Glutamatergic neuron (in vitro differentiated cells): ENCODE data around the gene COL4A1. TPM values are rescaled to one million over a fixed set of nuclear protein-coding genes. Genes with fewer than 3 reads are reported as not detected.

Experiments
- DNase-seq: peaks from one replicate; pipeline ENCODE4 v3.0.0; 2022
- H3K27ac Mint-ChIP-seq: one replicate; pipeline ENCODE4 v1.8.0; 2020; ENCODE audit warnings: mild to moderate bottlenecking, mixed read lengths, inconsistent platforms; ENCODE audit not compliant: unreplicated experiment
- H3K27me3 Mint-ChIP-seq: one replicate; pipeline ENCODE4 v1.8.0; 2020; ENCODE audit warnings: mild to moderate bottlenecking, moderate library complexity, mixed read lengths, inconsistent platforms; ENCODE audit not compliant: unreplicated experiment
- H3K36me3 Mint-ChIP-seq: one replicate; pipeline ENCODE4 v1.8.0; 2020; ENCODE audit warnings: mild to moderate bottlenecking, mixed read lengths, inconsistent platforms; ENCODE audit not compliant: unreplicated experiment
- H3K4me1 Mint-ChIP-seq: one replicate; pipeline ENCODE4 v1.8.0; 2020; ENCODE audit warnings: mild to moderate bottlenecking, low read depth, mixed read lengths, inconsistent platforms; ENCODE audit not compliant: unreplicated experiment
- H3K4me3 Mint-ChIP-seq: one replicate; pipeline ENCODE4 v1.8.0; 2020; ENCODE audit warnings: mild to moderate bottlenecking, mixed read lengths, inconsistent platforms; ENCODE audit not compliant: unreplicated experiment
- H3K9me3 Mint-ChIP-seq: one replicate; pipeline ENCODE4 v1.8.0; 2020; ENCODE audit warnings: mild to moderate bottlenecking, moderate library complexity, mixed read lengths, inconsistent platforms; ENCODE audit not compliant: unreplicated experiment
- CTCF ChIP-seq: fragments of 200-600 bp; sonication (generic); IDR thresholded peaks from one replicate; pipeline ENCODE4 v1.5.0; 2021; ENCODE audit not compliant: partially characterized antibody, unreplicated experiment
- total RNA-seq: library from RNA; stranded (reverse); fragmentation: NEBNext Ultra II Directional; extraction: Animal tissue kit (Norgen Biotek cat#: 25700); gene quantifications from one replicate; pipeline ENCODE4 v1.2.1, GENCODE V29; 2021; ENCODE audit not compliant: unreplicated experiment

COL4A1 gene
- total RNA-seq, 1 donor from 2014 or later: 14.6 TPM

- Mint-ChIP-seq H3K4me3 (no peak overlapping the region), H3K27ac (no peak overlapping the region), H3K27me3 (peaks cover 6% of the 10 kb centered on the region), H3K4me1 (no peaks in the 10 kb centered on the region), H3K9me3 (no peaks in the 10 kb centered on the region), H3K36me3 (peaks cover 5% of the 10 kb centered on the region)
- TF ChIP-seq CTCF: no peak
- no peak for DNase-seq
Observed at GRCh38 chr13:110293037-110293436, 13.9 kb downstream of the COL4A1 start.

GRCh38 chr13:110291286-110291685 lies 15.7 kb downstream of the COL4A1 start:
- H3K27me3 Mint-ChIP-seq: peaks cover 9% of the 10 kb centered on the region
- no peak overlapping the region for H3K27ac Mint-ChIP-seq
- no peak overlapping the region for H3K4me3 Mint-ChIP-seq
- H3K4me1 Mint-ChIP-seq: no peaks in the 10 kb centered on the region
- H3K36me3 Mint-ChIP-seq: peaks cover 5% of the 10 kb centered on the region
- no peak for DNase-seq
- peaks cover 5% of the 10 kb centered on the region for H3K9me3 Mint-ChIP-seq
- no peak for TF ChIP-seq CTCF

GRCh38 chr13:110290826-110291225 lies 16.1 kb downstream of the COL4A1 start:
- Mint-ChIP-seq H3K4me3 (no peak overlapping the region), H3K9me3 (peaks cover 5% of the 10 kb centered on the region), H3K27ac (no peak overlapping the region), H3K4me1 (no peaks in the 10 kb centered on the region), H3K27me3 (peaks cover 9% of the 10 kb centered on the region), H3K36me3 (peaks cover 5% of the 10 kb centered on the region)
- no peak for DNase-seq
- TF ChIP-seq CTCF: no peak

GRCh38 chr13:110290153-110290552 lies 16.8 kb downstream of the COL4A1 start:
- TF ChIP-seq CTCF: no peak
- no peak for DNase-seq

GRCh38 chr13:110289661-110290060 lies 17.3 kb downstream of the COL4A1 start:
- H3K4me3 Mint-ChIP-seq: no peak overlapping the region
- peaks cover 5% of the 10 kb centered on the region for H3K36me3 Mint-ChIP-seq
- TF ChIP-seq CTCF: no peak
- H3K27ac Mint-ChIP-seq: no peak overlapping the region
- H3K27me3 Mint-ChIP-seq: peaks cover 9% of the 10 kb centered on the region
- H3K4me1 Mint-ChIP-seq: no peaks in the 10 kb centered on the region
- no peak for DNase-seq
- peaks cover 5% of the 10 kb centered on the region for H3K9me3 Mint-ChIP-seq

More at GRCh38 chr13:110290153-110290552, 16.8 kb downstream of the COL4A1 start:
- peaks cover 5% of the 10 kb centered on the region for H3K36me3 Mint-ChIP-seq
- no peak overlapping the region for H3K27ac Mint-ChIP-seq
- H3K4me1 Mint-ChIP-seq: no peaks in the 10 kb centered on the region
- no peak overlapping the region for H3K4me3 Mint-ChIP-seq
- H3K27me3 Mint-ChIP-seq: peaks cover 9% of the 10 kb centered on the region
- H3K9me3 Mint-ChIP-seq: peaks cover 5% of the 10 kb centered on the region
